ENCODE measurements around the gene TERB2. TPM values are rescaled to one million over a fixed set of nuclear protein-coding genes. Genes with fewer than 3 reads are reported as not detected.

TERB2 gene
- total and polyA plus RNA-seq, 2 of the 4 experiments (the other 2 are of a cell fraction) = not detected

DNA sequence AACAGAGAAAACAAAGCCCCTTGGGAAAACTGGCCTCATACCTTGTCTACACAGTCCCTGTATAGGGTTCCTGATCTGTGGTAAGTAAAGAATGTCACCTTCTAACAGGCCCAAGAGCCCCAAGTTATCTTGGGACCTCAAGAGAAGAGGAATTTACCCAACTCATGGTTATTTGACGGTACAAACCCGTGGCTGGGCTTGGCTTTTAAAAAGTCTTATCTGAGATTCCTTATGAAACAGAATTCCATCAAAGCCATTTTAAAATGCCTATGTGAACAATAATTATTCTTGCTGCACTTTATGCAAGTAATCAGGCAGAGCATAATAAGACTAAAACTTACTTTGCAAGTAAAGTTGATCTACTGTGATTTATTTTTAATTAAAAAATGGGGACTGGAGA, 52.6 kb downstream of the TERB2 start:
- POLR2A ChIA-PET (ENCODE audit: unreplicated experiment) = no interaction called here
- dilution Hi-C loops (cut with HindIII; ENCODE audit: low sequenced_read_pairs, unreplicated experiment) (no loop called here), in situ Hi-C loops (cut with MboI; ENCODE audit: low sequenced_read_pairs) (no loop called here), intact Hi-C loops (cut with micrococcal nuclease) (no loop called here)
- no TSS peak for BruUV-seq (replicated peaks)
- Histone ChIP-seq H2BK5ac (ENCODE audit: low read depth, low read length, poor library complexity, severe bottlenecking) (no peak overlapping the region), H4K91ac (ENCODE audit: insufficient read depth, low read depth, low read length) (no peak overlapping the region), H4K20me1 (ENCODE audit: insufficient read depth, low read length) (no peaks in the 10 kb centered on the region), H2AK9ac (replicated peaks; ENCODE audit: low read depth, low read length, poor library complexity) (no peak overlapping the region), H4K8ac (ENCODE audit: low read depth in 2 of 2, low read length in 2 of 2) (no peak overlapping the region), H3K4me3 (ENCODE audit: insufficient read depth, low read depth, low read length) (no peak overlapping the region), H2BK120ac (ENCODE audit: low read depth, low read length) (no peak overlapping the region), H3K4me2 (ENCODE audit: low read depth, low read length) (no peak overlapping the region), H3K18ac (ENCODE audit: low read depth, low read length) (no peak overlapping the region), H3K23ac (ENCODE audit: low read depth, low read length) (no peak overlapping the region), H3K9ac (ENCODE audit: low read depth, low read length) (no peak overlapping the region), H3K4ac (ENCODE audit: low read depth, low read length) (no peak overlapping the region), H3K36me3 (ENCODE audit: control insufficient read depth, insufficient read depth, low read length) (no peaks in the 10 kb centered on the region), H3K79me1 (ENCODE audit: low read depth in 1 of 2, low read length in 2 of 2) (no peaks in the 10 kb centered on the region), H3K4me1 (ENCODE audit: control insufficient read depth, insufficient read depth, low read length) (no peaks in the 10 kb centered on the region), H2BK15ac (ENCODE audit: low read depth, low read length) (no peak overlapping the region), H2BK20ac (ENCODE audit: low read depth, low read length) (no peak overlapping the region), H2AFZ (replicated peaks; ENCODE audit: low read length, poor library complexity) (no peak overlapping the region), H3K27ac (ENCODE audit: insufficient read depth, low read length) (no peak overlapping the region), H3K14ac (replicated peaks; ENCODE audit: low read depth, low read length) (no peak overlapping the region), H2AK5ac (ENCODE audit: low read depth, low read length) (no peak overlapping the region), H3K9me3 (ENCODE audit: control insufficient read depth, insufficient read depth, low read length) (peaks cover 4% of the 10 kb centered on the region; the same call in 1 of the 2 replicates), H3K9me1 (ENCODE audit: insufficient read depth, low read length) (no peaks in the 10 kb centered on the region), H3K56ac (ENCODE audit: extremely low read depth, insufficient read depth, low read length) (no peak overlapping the region), H3K27me3 (ENCODE audit: control insufficient read depth, insufficient read depth, low read length) (peaks cover 3% of the 10 kb centered on the region; the same call in 1 of the 2 replicates), H4K5ac (ENCODE audit: low read depth, low read length) (no peak overlapping the region)
- DNase-seq = no peak
- no peak for TF ChIP-seq FOS (IDR thresholded peaks at IDR 0.05; ENCODE audit: low read depth, low read length)
- no peak for TF ChIP-seq RFX5 (IDR thresholded peaks at IDR 0.05; ENCODE audit: low read depth, low read length)
- TF ChIP-seq, protein P1, sequence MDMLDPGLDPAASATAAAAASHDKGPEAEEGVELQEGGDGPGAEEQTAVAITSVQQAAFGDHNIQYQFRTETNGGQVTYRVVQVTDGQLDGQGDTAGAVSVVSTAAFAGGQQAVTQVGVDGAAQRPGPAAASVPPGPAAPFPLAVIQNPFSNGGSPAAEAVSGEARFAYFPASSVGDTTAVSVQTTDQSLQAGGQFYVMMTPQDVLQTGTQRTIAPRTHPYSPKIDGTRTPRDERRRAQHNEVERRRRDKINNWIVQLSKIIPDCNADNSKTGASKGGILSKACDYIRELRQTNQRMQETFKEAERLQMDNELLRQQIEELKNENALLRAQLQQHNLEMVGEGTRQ (IDR thresholded peaks at IDR 0.05; ENCODE audit: low read depth, low read length) = no peak
- no peak for TF ChIP-seq MXI1 (IDR thresholded peaks at IDR 0.05; ENCODE audit: borderline replicate concordance, low read depth, low read length)
- TF ChIP-seq MAZ (IDR thresholded peaks at IDR 0.05; ENCODE audit: borderline replicate concordance, low read depth, low read length) = no peak
- no peak for TF ChIP-seq NFE2L2 (IDR thresholded peaks at IDR 0.05; ENCODE audit: low read depth, low read length)
- no peak for TF ChIP-seq MAFK (IDR thresholded peaks at IDR 0.05; ENCODE audit: low read depth, low read length)
- TF ChIP-seq CEBPB (IDR thresholded peaks at IDR 0.05; ENCODE audit: low read depth, low read length) = no peak
- no peak for TF ChIP-seq CHD1 (IDR thresholded peaks at IDR 0.05; ENCODE audit: low read depth, low read length)
- TF ChIP-seq SMC3 (IDR thresholded peaks at IDR 0.05; ENCODE audit: low read depth, low read length) = no peak
- no peak for TF ChIP-seq POLR2A (IDR thresholded peaks at IDR 0.05; ENCODE audit: low read depth, low read length)
- TF ChIP-seq BHLHE40 (IDR thresholded peaks at IDR 0.05; ENCODE audit: low read depth, low read length) = no peak
- TF ChIP-seq, protein P2, sequence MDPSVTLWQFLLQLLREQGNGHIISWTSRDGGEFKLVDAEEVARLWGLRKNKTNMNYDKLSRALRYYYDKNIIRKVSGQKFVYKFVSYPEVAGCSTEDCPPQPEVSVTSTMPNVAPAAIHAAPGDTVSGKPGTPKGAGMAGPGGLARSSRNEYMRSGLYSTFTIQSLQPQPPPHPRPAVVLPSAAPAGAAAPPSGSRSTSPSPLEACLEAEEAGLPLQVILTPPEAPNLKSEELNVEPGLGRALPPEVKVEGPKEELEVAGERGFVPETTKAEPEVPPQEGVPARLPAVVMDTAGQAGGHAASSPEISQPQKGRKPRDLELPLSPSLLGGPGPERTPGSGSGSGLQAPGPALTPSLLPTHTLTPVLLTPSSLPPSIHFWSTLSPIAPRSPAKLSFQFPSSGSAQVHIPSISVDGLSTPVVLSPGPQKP (IDR thresholded peaks at IDR 0.05; ENCODE audit: borderline replicate concordance, low read depth, low read length) = no peak
- no peak for TF ChIP-seq RCOR1 (IDR thresholded peaks at IDR 0.05; ENCODE audit: insufficient replicate concordance, low read length)
- no peak for TF ChIP-seq RAD21 (IDR thresholded peaks at IDR 0.05; ENCODE audit: low read length)
- no peak for TF ChIP-seq CTCF (conservative IDR thresholded peaks at IDR 0.05; ENCODE audit: low read depth, low read length)
- CTCF ChIA-PET = no interaction called here
- no peak for ATAC-seq (ENCODE audit: low read depth)
- WGBS, 2 experiments (ENCODE audit: extremely low coverage in 2 of 2, insufficient read length in 1 of 2) = no CpG with 5 or more reads among the region's 2 CpGs
